Stimulated activated CD8-positive, alpha-beta memory T cell treated with anti-CD3 and anti-CD28 coated beads, Interleukin-15, amount 100 ng/mL, for 1 hour (primary cell): ENCODE results near the gene PI16.

Source experiments
- DNase-seq: peaks from one replicate; pipeline ENCODE4 v3.0.0-alpha.2; 2020; ENCODE audit warnings: low read depth

The PI16 gene

DNA sequence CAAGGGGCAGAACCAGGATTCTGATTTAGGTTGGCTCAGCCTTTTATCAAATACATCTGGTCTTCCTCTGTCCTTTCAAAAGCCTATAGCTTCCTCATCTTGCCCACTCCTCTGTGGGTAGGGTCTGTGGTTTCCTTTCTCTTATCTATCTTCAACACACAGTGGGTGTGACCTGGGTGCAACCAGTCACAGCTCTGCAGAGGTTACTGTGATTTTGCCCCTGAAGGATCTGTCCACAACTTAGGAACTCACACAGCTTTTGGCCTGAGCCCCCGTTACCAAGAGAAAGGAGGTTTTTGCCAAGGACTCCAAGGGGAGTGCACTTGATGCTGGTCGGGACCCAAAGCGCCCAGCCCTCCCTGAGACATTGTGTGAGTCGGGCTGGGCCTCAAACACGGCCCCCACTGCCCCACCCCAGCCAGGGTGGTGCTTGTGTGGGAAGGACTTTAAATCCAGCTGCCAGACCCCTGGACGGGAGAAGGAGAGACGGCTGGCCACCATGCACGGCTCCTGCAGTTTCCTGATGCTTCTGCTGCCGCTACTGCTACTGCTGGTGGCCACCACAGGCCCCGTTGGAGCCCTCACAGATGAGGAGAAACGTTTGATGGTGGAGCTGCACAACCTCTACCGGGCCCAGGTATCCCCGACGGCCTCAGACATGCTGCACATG is at the start of gene PI16:
TSS of gene PI16 (plus strand) at position 477 of the 670 bp plus-strand sequence. CDS start at position 500, 23 bp downstream.
- no peak for DNase-seq

DNA sequence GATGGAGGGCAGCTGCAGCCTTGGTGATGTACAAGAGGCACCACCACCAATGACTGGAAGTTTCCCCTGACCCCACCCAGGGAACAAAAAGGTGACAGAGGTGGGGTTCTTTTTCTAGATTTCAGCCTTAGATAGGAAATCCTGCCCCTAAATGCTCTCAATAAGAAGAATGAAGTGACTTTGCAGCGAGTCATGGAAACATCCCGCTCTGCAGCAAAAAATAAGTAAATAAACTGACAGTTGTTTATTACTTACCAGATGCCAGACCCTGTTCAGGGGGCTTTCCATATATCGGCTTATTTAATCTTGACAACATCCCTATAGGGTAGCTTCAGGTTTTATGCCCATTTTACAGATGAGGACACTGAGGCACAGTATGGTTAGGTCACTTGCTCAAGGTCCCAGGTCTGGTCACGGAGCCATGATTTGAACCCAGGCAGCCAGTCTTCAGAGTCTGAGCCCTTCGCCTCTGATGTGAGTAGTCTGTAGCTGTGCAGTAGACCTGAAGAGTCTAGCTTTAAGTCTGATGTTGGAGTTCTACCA is 49.6 kb upstream of the PI16 start:
- no peak for DNase-seq

DNA sequence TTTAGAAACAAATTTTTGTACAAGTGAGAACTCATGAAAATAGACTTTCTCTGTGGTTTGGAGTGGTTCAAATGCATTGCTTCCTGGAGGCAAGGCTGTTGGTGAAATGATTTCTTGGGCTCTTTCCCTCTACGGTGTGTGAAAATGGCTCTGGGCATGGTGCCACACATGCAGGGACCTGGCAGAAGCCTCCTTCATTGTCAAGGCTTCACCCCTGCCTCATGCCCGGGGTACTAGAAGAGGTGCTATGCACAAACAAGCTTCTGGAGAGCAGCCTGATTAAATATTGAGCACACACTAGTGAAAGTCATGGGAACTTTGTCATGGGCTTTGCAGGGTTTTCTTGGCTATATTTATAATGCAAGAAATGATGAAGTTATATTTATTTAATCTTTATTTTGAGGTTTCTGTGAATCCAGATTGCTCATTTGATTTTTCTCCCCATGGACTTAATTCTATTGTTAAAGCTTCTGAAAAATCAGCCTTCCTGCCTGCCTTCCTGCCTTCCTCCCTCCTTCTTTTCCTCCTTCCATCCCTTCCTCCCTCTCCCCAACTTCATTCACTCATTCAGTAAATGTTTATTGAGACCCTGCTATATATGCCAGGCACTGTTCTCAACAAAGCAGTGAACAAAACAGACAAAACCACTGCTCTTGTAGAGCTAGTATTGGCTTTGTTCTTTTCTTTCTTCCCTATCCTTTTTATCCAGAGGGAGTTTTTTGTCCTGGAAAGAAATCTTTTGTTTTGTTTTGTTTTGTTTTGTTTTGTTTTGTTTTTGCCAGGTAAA is 47.8 kb upstream of the PI16 start:
- no peak for DNase-seq

DNA sequence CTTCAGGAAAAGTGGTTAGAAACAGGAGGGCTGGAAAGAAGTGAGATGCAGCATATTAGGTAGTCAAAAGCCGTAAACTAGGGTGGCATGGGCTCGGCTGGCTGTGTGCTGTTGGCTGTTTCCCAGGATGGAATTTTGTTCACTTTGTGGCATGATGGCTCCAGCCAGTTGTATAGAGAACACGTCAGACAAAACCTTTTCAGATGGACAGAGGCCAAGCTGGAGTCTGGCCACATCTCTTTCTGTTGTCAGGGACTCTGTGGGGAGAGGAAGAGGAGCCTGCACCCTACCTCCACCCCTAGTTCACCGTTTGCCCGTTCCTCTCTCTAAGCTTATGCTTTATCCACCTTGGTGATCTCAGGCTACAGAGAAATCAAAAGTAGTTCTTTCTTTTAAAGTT is 46.8 kb upstream of the PI16 start:
- DNase-seq: no peak

DNA sequence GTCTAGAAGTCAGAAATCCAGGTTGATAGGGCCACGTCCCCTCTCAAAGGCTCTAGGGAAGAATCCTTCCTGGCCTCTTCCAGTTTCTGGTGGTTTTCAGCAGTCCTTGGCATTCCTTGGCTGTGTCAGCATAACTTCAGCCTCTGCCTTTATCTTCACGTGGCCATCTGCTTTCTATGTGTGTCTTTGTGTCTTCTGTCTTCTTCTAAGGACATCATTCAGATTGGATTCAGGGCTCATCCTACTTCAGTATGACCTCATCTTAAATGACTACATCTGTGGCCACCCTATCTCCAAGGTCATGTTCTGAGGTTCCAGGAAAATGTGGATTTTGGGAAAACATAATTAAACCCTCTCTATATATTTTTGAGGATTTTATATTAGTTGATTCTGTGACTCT is 45.8 kb upstream of the PI16 start:
- DNase-seq: no peak

DNA sequence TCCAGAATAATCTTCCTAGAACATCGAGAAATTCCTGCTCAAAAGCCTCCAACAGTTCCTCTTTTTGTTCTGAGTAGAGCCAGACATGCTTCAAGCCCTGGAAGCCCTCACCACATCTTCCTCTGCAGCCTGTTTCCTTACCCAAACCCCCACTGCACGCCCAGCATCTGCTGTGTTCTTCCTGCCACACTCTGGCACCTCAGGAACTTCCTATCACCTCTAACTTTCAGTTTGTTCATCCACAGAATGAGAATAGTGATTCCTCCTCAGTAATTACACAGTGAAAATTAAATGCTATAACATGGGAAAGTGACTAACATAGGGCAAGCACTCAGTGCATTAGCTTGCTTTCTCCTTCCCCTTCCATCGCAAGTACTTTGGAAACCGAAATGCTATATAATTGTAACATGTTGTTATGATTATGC is 42.5 kb upstream of the PI16 start:
- DNase-seq: no peak

- peak; percentile 35 for DNase-seq
These were observed 42.0 kb upstream of the PI16 start for GRCh38 chr6:36912586-36912985.

DNA sequence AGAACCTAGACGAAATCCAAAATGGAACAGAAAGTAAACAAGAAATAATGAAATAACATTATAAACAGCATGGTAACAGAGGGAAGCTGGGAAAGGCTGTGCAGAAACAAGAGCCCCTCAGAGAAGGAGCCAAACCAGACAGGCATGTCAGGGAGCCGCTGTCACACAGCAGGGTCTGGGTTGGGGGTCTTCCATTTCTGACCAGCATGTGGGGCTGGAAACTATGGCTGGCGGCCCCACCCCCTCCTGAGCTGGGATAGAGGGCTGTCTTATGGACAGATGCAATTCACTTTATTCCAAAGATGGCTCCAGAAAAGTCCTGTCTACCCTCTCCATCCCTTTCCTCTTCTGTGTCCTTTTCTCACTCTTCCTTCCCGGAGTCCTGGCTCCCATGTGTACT is 41.5 kb upstream of the PI16 start:
- DNase-seq: no peak

DNA sequence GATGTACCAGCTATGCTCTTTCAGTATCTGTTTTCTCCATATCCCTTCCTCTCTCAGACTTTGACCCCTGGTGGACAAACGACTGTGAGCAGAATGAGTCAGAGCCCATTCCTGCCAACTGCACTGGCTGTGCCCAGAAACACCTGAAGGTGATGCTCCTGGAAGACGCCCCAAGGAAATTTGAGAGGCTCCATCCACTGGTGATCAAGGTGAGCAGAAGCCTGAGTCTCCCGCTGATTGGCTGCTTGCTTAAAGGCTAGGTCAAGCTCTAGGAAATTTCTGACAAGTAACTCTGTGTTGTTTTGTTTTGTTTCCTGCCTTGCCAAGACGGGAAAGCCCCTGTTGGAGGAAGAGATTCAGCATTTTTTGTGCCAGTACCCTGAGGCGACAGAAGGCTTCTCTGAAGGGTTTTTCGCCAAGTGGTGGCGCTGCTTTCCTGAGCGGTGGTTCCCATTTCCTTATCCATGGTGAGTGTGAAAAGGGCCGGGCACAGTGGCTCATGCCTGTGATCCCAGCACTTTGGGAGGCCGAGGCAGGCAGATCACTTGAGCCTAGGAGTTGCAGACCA is 40.2 kb upstream of the PI16 start:
- no peak for DNase-seq

DNA sequence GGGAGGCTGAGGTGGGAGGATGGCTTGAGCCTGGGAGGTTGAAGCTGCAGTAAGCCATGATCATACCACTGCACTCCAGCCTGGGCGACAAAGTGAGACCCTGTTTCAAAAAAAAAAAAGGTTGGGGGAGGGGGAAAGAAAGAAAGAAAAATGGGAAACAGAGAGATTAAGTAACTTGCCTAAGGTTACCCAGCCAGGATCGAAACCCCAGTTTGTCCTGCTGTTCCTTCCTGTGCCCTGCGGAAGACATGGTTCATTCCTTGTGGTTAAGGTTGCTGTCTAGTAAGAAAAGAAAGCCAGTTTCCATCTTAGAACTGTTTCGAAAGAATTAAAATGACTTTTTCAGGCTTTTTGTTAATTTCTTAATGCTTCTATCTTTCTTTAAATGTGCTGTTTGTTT is 38.9 kb upstream of the PI16 start:
- DNase-seq: no peak

GRCh38 chr6:36916126-36916525 is 38.4 kb upstream of the PI16 start:
- DNase-seq: no peak

- no peak for DNase-seq
These were observed 36.9 kb upstream of the PI16 start for GRCh38 chr6:36917541-36918193.

GRCh38 chr6:36920049-36920448 is 34.5 kb upstream of the PI16 start:
- no peak for DNase-seq

GRCh38 chr6:36920546-36920945 is 34.0 kb upstream of the PI16 start:
- DNase-seq: no peak

DNA sequence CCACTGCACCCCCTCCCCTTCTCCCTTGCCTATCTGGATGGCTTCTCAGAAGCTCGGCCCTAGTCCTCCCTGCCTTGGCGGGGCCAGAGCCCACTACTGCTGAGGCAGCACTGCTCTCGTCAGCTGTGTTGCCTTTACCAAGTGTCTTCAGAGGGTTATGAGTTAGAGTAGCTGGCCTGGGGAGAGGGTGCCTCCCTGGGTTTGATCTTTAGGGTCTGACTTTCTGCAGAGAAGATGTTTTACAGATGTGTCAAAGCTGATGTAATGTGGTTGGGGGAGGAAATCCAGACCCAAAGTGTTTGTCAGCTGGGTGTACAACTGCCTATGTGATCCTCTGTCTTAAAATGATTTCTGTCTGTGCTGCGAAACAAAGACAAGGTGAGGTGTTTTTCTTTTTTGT is 30.4 kb upstream of the PI16 start:
- no peak for DNase-seq

- no peak for DNase-seq
These were observed 29.7 kb upstream of the PI16 start for GRCh38 chr6:36924778-36925374.

DNA sequence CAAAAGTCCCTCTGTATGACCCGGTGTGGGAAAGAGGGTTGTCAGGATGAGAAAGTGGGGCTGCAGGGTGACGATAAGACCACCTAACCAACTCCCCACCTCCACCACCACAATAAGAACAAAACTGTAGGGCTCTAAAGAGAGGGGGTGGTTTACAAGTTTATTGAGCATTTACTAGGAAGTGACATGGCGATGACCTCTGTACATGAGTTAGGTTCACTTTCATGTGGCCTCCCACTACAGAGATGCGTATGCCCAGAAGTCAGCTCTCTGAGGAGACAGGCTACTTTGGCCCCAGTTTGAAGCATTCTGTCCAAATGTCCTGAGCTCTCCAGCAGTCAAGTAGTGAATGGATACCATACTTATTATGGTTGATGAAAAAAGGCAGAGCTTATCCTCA is 28.7 kb upstream of the PI16 start:
- DNase-seq: no peak

DNA sequence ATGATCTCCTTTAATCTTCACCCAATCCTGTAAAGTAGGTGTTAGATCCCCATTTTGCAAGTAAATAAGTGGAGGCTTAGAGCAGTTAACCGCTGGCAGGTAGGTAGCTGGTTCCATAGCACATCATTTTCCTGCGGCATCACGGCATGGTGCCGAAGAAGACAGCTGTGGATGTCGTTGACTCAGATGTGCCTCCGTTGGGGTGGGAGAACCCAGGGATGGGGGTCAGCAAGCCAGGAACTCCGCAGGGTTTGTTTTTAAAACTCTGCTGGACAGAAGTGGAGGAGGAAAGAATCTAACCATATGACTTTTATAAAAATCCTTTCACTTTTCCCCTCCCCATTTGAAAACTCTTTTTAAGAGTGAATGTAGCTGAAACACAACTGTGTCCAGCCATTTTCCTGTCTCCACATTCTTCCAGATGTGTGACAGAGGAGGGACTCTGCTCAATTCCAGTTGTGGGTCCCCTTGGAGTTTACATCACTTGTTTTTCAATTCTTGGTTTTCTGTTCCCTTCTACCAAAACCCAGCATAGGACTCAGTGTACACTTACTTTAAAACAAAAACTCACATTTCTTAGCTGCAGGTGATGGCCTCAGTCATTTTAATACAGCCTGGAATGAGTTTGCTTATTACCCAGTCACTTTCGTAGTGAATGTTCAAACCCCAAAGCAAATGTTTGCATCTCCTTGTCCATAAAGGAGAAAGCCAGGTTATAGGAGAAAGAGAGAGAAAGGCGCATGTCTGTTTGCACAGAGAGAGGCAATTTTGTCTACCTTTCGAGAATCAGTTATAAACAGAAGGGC is 27.6 kb upstream of the PI16 start:
- no peak for DNase-seq

DNA sequence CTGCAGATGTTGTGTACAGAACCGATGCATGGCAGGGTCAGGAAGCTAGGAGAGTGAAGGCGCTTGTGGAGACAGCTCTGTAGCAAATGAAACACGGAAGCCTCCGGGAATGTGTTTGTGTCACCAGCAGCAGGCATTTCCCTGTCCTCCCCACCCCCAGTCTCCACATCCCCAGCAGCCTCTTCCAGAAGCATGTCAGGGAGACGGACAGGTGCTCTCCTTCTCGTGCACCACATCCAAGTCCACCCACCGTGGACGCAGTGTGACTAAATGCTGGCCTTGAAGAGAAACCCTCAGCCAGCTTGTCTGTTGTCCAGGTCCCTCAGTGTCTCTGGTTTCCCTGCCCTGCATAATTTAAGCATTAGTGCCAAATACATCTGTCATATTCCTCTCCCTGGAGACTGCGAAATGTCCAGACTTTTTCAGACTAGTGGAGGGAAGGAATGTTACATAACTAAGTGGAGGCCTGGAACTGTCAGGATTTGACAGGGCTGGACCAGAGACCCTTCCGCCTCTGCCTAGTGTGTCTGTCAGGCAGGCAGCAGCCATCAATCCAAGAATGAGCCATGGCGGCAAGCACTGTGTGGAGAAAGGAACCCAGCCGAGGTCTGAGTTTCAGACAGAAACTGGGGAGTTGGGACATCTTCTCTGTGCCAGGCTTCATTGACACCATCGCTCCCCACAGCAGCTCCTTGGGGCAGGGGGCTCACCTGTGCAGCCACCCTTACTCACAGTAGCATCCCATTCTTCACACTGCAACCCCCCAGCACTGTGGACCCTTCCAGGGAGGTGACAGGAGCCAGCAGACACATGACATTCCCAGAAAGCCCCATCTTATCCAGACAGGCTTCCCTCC is 26.6 kb upstream of the PI16 start:
- no peak for DNase-seq

- DNase-seq: no peak
These were observed 26.0 kb upstream of the PI16 start for GRCh38 chr6:36928547-36928918.
